Lower leg skin (tissue), 4 donors: ENCODE results near the gene RDH12. TPM values are rescaled to one million over a fixed set of nuclear protein-coding genes. Genes with fewer than 3 reads are reported as not detected.

Experiments used
- DNase-seq, 2 donors: peaks; one replicate each; pipeline ENCODE4 v3.0.0-alpha.2; 2019; ENCODE audit warnings: low spot score in 2 of 2
- H3K4me3 ChIP-seq: fragments of 200-600 bp; sonication (generic); 2 replicates; pipeline ENCODE4 v1.5.1; 2017; ENCODE audit warnings: mild to moderate bottlenecking, low read depth; ENCODE audit not compliant: poor library complexity, severe bottlenecking
- CTCF ChIP-seq, 3 donors: fragments of 450-650 bp; IDR thresholded peaks; one replicate each; pipeline ENCODE4 v1.5.1; 2016; ENCODE audit warnings: antibody characterized with exemption in 3 of 3, mild to moderate bottlenecking in 3 of 3, moderate library complexity in 2 of 3
- POLR2A ChIP-seq, 2 donors: fragments of 450-650 bp; IDR thresholded peaks; one replicate each; pipeline ENCODE4 v1.6.1; 2016 to 2017; ENCODE audit warnings: antibody characterized with exemption in 2 of 2, mild to moderate bottlenecking in 1 of 2, moderate library complexity in 1 of 2
- WGBS, 2 donors: methylation state at CpG; one replicate each; pipeline ENCODE4 v1.1.5; 2018; 5-methylcytosine and 5-hydroxymethylcytosine counted together
- intact Hi-C: fragments of 100-400 bp; cut with DNase I; formaldehyde crosslinking; loops from one replicate; pipeline ENCODE4 v1.15.0; 2023; ENCODE audit warnings: low total_unique reads
- total RNA-seq, 4 donors: library from RNA; depleted of rRNA; stranded (reverse); fragments of >200 nt; gene quantifications; one replicate each; pipeline ENCODE4 v1.1.0, GENCODE V29; 2016

RDH12 gene
- total RNA-seq, 4 donors from 2014 or later = 70.4 to 106 (median 87.6) TPM

DNA sequence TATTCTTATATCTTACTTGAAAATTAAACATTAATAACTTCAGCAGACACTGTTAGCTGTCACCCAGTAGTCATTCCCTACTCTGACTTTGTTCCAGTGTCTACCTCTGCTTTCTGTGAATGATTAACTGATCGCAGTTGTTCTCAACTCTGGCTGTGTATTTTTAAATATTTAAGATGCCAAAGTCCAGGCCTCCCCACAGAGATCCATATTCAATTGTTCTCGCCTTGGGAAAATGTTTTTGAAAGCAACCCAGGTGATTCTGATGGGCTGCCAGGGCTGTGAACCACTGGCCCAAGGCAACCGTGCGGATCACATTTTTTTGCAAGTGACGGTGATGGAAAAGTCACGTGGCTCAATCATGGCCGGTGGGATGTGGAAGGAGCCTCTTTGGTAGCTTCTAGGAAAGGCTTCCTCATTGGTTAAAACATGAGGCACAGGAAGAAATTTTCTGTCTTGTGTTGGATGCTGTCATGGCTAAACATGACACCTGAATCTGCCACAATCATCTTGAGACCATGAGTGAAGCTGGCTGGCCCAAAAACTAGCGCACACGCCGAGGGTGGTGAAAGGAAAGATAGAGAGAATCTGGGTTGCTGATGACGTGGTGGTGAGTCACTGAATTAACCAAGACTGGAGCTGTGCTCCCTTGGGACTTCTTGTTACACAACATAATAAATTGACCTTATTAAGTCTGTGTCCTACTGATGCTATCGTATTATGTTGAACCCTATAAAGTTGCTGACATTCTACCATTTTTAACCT is 37.2 kb downstream of the RDH12 start:
- no peak for TF ChIP-seq POLR2A (IDR thresholded peaks at IDR 0.05)
- no peak for TF ChIP-seq CTCF (IDR thresholded peaks at IDR 0.05)
- peak; percentile 87 to 91 for DNase-seq
- WGBS, 2 donors = 54 to 57% methylated on average over 12 of the region's 12 CpGs

DNA sequence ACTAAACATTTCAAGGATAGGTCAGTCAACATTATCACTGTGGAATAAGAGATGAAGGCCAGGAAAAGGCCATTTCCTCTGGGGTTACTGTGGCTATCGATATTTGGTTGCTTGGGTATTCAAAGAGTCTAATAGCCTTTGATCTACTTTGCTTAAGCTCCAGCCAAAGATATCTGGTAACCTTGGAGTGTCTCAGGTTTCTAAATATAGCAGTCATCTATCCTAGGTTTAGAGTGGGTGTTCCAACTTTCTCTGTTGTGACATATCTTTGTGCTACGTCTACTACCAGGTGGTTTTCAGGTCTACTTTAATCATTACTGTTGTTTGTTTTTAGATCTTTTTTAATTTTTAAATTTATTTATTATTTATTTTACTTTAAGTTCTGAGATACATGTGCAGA is 42.4 kb downstream of the RDH12 start:
- TF ChIP-seq POLR2A (IDR thresholded peaks at IDR 0.05) (no peak), CTCF (IDR thresholded peaks at IDR 0.05) (no peak)
- intact Hi-C loops = no loop called here
- no peak overlapping the region for H3K4me3 ChIP-seq
- no peak for DNase-seq
- 62 to 76% methylated on average over 2 of the region's 2 CpGs for WGBS, 2 donors

More for the DNA sequence above, 37.2 kb downstream of the RDH12 start:
- intact Hi-C loops = no loop called here
- no peak overlapping the region for H3K4me3 ChIP-seq

- TF ChIP-seq POLR2A (IDR thresholded peaks at IDR 0.05) (no peak), CTCF (IDR thresholded peaks at IDR 0.05) (no peak)
- intact Hi-C loops = no loop called here
- no peak overlapping the region for H3K4me3 ChIP-seq
- WGBS, 2 donors = 84 to 94% methylated on average over 1 of the region's 1 CpG
- DNase-seq = no peak
Observed at GRCh38 chr14:67746927-67747326, 45.2 kb downstream of the RDH12 start.

GRCh38 chr14:67748312-67748711 is 46.6 kb downstream of the RDH12 start:
- WGBS, 2 donors = 96 to 98% methylated on average over 9 of the region's 10 CpGs
- H3K4me3 ChIP-seq = no peak overlapping the region
- DNase-seq = no peak
- no peak for TF ChIP-seq CTCF (IDR thresholded peaks at IDR 0.05)
- TF ChIP-seq POLR2A (IDR thresholded peaks at IDR 0.05) = no peak
- intact Hi-C loops = no loop called here

DNA sequence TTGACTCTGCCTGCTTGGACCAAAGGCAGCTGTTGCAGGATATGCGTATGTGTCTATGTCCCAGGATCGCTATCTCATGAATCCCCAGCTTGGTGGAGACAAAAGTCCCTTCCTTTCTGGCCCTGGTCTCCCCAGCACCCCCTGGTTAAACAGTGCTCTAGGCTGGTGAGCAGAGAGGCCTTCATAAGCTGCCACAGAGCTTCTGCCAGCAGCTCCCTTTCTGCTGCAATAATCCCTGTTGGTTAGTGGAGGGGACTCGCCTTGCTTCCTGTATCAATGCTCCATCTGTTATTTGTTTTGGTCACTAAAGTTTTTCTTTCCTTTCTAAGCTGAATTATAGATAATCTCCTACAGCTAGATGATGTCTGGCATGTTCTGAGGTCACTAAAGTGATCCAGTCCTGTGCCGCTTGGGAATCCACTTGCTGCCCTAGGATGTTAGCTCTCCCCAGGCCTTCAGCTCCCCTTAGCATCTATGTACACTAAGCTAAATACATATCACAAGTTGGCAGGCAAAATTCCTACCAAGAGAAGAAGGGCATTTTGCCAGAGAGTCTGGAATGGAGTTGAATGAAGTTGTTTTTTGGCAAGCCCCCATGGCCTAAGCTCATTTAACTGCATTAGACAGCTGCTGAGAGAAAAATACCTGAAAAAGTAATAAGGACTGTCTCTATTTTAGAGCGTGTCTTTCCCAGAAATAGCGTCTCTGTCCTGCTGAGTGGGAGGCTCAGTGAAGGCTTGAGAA is 47.8 kb downstream of the RDH12 start:
- WGBS, 2 donors = 93 to 95% methylated on average over 6 of the region's 6 CpGs
- TF ChIP-seq POLR2A (IDR thresholded peaks at IDR 0.05) = no peak
- no peak for TF ChIP-seq CTCF (IDR thresholded peaks at IDR 0.05)
- intact Hi-C loops = no loop called here
- DNase-seq = no peak
- no peak overlapping the region for H3K4me3 ChIP-seq
